DMS114 treated with DMSO at 0.1 percent for 48 hours (cell line): ENCODE results near the gene MGME1.

Experiments
- DNase-seq: peaks from one replicate; lab custom pipeline; 2025; ENCODE audit not compliant: unreplicated experiment; lab: John Stamatoyannopoulos, UW

MGME1 gene, protein sequence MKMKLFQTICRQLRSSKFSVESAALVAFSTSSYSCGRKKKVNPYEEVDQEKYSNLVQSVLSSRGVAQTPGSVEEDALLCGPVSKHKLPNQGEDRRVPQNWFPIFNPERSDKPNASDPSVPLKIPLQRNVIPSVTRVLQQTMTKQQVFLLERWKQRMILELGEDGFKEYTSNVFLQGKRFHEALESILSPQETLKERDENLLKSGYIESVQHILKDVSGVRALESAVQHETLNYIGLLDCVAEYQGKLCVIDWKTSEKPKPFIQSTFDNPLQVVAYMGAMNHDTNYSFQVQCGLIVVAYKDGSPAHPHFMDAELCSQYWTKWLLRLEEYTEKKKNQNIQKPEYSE

DNA sequence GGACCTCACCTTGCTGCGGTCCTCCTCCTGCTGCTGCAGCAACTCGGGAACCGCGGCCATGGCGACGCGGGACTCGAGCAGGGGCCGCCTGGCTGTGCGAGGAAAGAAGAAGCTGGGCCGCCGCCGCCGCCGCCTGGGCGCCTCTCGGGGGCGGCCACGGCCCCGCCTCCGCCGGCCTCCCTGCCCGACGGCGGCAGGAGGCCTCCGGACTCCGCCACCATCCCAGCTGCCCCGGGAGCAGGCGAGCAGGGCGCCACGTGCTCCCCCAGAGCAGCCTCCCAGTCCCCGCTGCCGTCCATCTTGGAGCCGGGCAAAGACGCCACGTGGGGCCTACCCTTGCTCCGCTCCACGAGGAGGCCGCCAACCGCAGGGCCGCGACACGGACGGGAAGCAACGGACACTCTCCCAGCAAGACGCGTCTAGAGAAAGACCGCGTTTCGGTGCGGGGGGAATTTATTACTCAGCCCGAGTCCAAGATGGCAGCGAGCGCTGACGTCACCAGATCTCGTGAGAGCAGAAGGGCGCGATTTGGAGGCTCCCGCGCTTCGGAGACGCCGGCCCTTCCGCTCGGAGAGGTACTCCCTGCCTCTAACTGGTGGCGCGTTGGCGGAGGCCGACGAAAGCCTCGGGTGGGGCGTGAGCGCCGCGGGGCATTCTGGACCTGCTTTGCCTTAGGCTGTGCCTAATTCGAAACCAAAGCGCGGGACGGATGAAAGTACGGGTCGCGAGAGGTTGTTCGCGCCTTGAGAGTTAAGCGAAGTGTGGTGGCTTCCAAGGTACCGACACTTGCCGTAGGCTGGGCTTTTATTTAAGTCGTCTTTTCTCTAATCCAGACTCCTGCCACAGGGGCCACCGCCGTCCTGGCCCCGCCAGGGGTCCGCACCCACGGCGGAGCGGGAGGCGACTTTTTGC is at the start of gene MGME1, which contains the start of gene SNX5:
Gene MGME1 (plus strand): TSS at position 653 of the 912 bp plus-strand sequence. CDS start 842 bp downstream, outside the sequence.
Gene SNX5 (minus strand): TSS at position 429 of the 912 bp plus-strand sequence. CDS start 369 bp downstream, at position 60.
- DNase-seq: peak; percentile 93

DNA sequence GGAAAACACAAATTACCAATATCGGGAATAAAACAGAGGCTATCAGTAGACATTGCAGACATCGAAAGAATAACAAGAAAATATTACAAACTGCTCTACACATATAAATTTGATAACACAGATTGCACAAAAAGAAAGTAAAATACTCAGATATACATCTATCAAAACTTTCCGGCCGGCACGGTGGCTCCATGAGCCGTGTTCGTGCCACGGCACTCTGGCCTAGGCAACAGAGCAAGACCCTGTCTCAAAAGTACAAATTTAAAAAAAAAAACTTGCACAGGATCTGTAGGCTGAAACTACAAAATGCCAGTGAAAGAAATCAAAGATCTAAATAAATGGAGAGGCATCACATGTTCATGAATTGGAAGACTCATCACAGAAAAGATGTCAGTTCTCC is 49.7 kb upstream of the MGME1 start:
- no peak for DNase-seq

DNA sequence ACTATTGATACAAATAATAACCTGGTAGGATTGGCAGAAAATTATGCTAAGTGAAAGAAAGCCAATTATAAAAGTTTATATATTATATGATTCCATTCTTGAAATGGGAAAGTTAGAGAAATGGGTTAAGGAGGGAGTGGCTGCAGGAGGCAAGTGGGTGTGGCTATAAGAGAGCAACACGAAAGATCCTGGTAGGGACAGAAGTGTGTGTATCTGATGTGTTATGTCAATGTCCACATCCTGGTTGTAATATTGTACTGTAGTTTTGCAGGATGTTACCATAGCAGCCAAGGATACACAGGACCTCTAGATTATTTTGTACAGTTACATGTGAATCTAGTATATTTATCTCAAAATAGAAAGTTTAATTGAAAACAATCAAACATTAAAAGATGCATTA is 47.0 kb upstream of the MGME1 start:
- no peak for DNase-seq

DNA sequence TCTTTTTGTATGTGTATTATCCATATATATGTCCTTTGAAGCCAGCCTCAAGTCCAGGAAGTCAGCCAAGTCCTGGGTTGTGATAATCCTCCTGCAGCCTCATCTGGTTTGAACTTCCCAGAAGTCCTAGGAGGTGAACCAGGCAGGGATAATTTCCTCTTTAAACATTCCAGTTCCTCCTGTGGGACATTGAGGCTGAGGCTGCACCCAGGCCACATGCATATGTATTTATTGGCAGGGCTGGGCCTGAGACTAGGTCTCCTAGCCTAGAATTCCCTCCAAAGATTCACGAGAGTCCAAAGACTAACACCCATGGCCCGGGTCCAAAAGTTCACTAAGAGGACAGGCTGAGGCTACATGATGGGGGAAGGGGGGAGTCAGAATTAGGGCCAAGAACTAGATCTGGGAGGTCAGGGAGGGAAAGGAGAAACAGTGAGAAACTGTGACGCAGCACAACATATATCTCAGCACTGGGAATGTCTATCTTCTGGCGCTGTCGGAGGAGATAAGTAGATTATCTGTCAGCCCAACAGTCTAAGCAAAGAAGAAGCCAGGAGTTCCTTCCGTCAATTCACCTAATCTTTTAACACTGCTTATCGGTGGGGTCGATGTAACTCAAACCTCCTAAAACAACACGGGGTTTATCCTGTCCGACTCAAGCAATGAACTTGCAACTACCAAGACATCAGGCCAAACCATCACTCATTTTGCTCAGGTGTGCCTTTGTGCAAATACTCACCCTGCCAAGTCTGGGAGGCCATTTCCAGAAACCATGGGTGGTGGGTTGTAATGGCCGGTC is 43.5 kb upstream of the MGME1 start:
- no peak for DNase-seq

DNA sequence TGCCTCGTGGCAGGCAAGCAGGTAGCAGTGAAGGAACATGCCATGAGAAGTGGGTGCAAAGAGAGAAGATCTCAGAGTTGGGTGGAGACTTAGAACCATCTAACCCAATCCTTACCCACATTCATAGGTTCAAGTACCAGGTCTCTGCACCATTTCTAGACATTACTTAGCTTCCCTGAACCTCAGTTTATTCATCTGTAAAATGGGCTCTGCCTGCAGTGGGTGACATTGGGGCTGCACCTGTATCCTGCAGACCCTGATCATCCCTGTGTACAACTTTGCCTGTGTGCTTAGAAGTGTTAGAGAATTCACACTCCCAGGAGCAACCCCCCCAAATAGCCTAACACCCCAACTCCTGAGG is 42.9 kb upstream of the MGME1 start:
- no peak for DNase-seq

DNA sequence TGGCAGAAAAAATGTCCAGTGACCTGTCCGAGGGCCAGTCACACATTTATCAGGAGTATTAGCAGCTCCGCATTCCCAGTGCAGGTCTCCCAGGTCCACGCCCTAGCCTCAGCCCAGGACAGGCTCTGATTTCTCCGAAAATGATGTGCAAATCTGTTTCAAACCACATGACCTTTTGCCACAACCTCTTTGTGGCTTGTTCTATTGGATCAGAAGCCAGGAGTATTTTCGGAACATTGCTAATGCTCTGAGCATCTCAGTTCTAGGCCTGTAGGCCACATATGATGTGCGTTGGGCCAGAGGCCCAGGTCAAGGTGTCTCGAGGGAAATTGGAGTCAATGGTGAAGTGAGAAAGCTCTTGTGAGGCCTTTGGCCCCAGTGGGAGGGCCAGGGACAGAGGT is 40.6 kb upstream of the MGME1 start:
- no peak for DNase-seq

DNA sequence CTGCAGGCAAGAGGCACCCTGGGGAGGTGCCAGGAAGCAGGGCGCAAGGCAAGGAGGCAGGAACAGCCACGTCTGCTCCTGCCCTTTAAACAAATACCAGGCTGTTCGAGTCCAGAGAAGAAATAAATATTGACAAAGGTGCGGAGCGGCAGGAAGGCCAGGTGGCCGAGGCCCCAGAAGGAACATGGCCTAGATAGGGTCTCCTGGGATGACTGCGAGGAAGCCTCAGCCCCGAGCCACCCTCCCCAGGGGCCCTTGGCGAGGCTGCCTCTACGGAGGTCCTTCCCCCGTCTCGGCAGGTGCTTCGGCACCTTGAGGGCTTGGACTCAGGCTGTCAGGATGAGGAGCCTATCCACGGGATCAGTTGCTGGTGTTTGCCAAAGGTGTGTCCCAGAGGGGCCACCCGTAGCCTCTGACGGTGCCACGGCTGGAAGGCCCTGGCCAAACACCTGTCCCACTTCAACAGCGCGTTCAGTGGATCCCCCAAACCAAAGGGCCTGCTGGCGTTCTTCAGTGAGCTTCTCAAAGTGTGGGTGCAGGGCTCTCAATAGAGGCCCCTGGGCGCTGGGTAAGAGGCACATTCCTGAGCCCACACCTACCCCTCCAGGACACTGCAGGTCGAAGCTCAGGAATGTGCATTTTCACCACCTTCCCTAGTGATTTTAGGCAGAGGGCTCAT is 40.0 kb upstream of the MGME1 start:
- no peak for DNase-seq

DNA sequence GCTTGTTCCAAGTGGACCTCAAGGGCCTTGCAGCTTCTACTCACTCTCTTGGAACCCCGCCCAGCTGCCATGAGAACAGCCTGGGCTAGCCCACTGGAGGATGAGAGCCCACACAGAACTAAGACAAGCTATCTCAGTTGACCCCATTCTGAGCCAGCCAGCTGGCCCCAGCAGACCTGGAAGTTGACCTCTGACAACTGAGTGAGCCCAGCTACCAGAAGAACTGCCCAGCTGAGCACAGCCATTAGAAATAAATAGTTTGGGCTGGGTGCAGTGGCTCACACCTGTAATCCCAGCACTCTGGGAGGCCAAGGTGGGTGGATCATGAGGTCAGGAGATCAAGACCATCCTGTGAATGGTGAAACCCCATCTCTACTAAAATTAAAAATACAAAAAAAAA is 37.3 kb upstream of the MGME1 start:
- DNase-seq: no peak

DNA sequence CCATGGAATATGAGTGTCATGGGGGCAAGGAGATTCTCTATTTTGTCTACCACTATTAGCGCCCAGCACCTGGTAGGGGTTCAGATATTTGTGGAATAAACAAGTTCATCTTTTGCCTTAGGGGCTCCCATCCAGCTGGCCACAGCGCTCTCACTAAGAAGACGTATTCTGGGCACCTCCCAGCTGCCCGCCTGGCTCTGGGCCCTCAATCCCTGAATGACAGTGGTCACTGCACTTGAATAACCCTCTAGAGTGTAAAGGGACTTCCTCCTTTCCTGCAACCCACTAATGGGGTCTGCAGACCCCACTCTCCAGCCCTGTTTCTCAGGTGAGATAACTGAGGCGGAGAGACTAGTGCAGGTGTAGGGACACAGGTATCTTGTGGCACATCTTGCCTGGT is 36.4 kb upstream of the MGME1 start:
- DNase-seq: no peak

DNA sequence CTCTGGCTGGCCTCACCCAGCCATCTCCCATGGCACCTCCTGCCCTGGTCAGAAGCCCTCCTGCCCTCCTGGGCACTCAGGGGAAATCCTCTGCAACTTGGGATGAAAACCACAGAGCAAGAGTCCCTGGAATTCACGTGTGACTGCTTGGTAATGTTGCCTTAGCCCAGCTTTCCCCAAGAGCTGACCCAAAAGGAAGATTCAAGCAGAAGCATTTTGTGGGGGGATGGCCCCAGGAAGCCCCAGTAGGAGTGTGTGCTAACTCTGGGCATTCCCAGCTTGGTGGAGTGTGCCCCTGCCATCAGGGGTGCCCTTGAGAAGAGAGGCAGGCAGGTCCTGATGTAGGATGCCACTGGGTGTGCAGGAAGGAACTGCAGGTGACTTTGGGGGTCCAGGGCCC is 35.7 kb upstream of the MGME1 start:
- no peak for DNase-seq

DNA sequence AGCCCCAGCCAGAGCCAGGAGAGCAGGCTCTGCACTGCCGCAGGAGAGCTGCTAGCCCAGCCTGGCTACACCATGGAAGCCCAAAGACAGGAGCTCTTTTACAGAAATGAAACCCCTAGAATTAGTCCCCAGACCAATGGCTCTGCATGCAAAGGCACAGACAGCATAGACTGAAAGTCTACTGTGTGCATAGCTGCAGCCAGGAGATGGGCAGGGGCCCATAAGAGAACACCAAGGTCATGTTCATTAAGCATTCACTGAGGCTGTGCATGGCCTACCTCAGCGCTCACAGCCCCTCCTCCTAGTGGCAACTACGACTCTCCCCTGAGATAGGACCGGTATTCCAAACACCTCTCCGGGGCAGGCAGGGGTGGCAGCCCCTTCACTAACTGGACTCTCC is 35.1 kb upstream of the MGME1 start:
- DNase-seq: no peak

DNA sequence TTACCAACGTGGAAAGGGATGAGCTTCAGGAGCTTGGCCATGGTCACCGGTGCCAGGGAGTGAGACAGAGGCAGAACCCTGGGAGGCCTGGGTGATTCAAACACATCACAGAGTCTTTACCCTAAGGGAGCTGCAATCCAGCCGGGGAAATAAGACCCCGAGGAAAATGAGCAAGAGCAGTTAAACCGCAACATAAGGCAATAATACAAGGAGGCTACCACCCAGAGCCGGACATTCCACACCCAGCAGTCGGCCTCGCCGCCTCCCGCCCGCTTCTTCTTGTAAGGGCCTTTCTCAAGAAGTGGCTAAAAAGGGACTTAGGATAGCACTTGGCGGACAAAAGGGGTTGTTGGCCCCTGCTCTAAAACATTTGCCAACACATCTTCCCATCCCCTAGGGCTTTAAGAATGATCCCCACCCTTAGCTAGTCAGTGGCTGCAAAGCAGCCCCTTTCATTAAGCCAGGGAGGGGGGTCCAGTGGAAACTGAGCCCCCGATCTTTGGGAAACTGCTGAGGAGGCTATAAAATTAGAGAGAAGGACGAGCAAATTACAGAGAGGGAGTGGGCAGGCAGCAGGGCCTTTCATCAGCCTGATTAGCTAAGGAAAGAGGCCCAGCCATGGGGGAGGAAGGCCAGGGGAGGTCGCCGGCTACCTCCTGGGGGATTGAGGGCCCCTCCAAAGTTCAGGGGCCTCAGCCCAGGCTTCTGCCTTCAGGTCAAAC is 34.5 kb upstream of the MGME1 start:
- no peak for DNase-seq

DNA sequence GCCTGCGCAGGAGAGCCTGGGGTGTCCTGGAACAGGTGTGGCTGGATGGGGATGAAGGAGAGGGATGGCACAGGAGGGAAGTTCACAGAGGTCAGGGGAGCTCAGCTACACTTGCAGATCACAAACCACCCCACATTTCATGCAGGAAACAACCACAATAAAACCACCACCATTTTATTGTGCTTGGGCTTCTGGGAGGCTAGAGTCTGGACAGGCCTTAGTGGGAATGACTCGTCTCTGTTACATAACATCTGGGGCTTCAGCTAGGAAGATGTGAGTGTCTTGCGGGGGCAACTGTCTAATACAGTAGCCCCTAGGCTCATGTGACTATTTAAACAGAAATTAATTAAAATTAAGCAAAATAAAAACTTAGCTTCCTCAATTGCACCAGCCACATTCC is 33.6 kb upstream of the MGME1 start:
- no peak for DNase-seq

DNA sequence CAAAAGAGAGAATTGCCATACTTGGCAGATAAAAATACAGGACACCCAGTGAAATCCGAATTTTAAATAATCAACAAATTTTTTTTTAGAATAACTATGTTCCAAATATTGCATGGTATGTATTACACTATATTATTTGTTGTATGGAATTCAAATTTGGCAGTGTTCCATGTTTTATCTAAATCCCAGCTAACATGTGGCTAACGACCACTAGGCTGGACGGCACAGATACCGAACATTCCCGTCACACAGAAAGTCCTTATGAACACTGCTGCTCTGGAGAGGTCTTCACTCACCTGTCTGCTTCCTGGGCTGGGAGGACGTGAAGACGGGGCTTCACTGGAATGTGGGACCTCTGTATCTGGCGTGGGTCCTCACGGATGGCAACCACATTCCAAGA is 33.1 kb upstream of the MGME1 start:
- no peak for DNase-seq

DNA sequence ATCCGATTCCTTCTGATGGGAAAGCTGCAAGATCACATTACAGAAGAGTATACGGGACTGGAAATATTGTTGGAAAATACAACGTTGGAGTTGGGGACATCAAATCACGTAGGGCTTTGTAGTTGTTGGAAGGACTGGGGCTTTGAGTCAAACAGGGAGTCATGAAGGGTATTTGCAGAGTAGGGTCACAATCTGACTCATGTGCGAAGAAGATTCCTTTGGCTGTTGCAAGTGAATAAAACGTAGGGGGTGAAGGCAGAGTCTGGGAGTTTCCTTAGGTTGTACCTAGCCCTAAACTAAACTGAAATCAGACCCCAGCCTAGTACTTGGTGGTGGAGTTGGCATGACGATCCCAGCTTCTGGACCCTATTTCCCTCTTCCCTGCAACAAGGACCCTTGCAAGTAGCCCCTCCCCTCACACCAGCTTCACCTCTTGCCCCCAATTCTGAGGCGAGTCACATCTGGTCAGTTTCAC is 32.5 kb upstream of the MGME1 start:
- no peak for DNase-seq

DNA sequence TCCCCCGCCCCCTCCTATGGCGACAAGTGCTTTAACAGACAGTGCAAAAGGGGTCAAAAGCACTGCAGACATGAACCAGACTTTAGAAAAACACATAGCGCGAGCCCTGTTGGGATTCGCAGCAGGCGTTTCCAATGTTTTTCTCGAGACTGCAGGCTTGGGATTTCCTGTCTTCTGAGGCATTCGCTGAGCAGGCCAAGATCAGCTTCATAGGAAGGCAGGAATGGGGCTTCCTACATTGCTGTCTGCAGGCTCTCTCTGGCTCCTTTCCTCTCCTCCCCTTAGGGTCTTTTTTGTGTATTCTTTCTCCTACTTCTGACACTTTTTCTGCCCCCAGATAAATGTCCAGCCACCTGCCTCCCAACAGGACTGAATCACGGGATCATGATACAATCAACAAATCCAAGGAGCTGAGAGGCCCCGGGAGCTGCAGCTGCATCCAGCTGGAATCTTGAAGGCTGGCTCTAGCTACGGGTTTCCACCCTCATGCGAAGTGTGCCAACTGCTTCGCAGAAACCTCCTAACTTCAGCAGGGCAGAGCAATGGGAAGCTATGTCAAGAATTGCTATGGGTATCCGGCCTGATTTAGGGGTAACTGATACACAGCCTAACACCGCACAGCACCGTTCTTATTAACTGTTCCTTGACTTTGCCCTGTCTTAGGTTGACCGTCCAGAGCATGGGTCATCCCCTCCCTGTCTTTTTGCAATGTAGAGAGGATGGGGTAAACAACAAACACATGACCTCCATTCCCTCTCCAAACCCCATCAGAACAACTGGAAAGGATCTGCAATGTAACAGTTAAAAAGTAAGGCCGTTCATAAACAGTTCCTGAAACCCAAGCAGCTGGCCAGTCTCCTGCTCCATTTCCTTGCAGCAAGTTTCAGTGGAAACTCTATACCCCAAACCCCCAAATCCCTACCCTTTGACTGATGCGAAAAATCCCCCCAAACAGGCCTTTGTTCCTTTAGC is 31.8 kb upstream of the MGME1 start:
- no peak for DNase-seq

DNA sequence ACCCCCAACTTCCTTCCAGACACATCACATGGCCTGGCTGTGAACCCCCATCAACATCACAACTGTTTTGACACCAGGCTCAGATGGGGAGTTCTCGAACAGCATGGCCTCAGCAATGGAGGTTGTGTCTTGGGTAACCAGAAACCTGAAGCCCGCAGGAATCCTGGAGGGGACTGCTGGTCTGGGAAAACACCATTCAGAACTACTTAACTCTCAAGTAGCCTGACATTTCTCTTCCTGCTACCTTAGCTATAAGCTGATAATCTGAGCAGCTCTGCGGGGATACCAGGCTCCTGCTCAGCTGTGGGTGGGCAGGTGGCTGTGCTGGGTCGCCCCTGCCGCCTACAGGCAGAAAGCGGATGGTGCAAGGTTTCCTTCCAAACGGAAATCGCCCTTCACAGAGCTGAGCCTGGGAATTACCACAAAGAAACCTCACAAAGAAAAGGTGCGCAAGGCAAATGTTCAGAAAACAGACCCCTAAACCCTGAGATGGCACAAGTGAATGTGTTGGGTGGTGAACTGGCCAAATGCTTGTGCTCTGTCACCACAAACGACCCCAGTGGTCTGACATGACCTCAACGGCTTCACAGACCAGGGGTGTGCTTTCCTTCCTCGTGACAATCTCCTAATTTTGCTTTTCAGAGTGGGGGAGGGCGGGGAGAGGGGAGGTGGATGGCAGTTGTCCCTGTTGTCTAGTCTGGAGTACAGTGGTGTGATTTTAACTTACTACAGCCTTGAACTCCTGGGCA is 29.8 kb upstream of the MGME1 start:
- no peak for DNase-seq

DNA sequence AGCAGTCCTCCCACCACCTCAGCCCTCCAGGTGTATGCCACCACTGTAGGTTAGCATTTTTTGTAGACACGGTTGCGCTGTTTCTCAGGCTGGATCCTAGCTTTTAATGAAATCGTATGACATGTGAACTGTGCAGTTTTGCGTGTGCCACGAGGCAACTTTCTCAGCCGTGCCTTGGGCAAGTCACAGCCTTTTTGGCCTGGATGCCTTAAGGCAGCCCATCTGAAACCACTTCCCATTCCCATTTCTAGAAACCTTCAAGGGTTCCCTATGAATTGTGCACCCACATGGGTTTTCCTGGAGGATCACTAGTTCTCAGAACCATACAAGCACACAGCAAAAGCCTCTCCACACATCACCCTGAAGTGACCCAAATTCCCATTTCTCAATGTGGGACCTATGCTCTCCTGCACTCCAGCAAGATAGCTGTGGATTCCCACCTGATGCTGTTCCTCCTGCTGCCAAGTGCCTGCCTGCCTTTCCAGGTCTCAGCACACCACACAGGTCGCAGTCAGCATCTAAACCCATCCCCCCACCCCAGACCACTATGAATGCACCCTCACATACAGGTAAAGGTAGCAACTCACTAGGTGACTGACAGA is 29.1 kb upstream of the MGME1 start:
- no peak for DNase-seq
